Endodermal cell (in vitro differentiated cells): Measurements from ENCODE around the gene RASGRF2. TPM values are rescaled to one million over a fixed set of nuclear protein-coding genes. Genes with fewer than 3 reads are reported as not detected.

Source experiments
- DNase-seq: peaks from one replicate; pipeline ENCODE4 v3.0.0-alpha.2; 2017
- H3K27ac ChIP-seq: 2 replicates; pipeline ENCODE4 v1.5.1; 2013; ENCODE audit warnings: mild to moderate bottlenecking, low read depth, low read length, moderate library complexity
- H3K27me3 ChIP-seq: 2 replicates; pipeline ENCODE4 v1.6.1; 2013; ENCODE audit warnings: mild to moderate bottlenecking, low read length, moderate library complexity; ENCODE audit not compliant: insufficient read depth, control insufficient read depth, poor library complexity, severe bottlenecking
- H3K36me3 ChIP-seq: 2 replicates; pipeline ENCODE4 v1.7.0; 2013; ENCODE audit warnings: mild to moderate bottlenecking, low read length, moderate library complexity; ENCODE audit not compliant: control insufficient read depth, insufficient read depth
- H3K4me1 ChIP-seq: one replicate; pipeline ENCODE4 v1.7.0; 2013; ENCODE audit warnings: low read length; ENCODE audit not compliant: control insufficient read depth, insufficient read depth
- H3K4me3 ChIP-seq: 2 replicates; pipeline ENCODE4 v1.5.1; 2013; ENCODE audit warnings: mild to moderate bottlenecking, low read length, moderate library complexity
- H3K9ac ChIP-seq: 2 replicates; pipeline ENCODE4 v1.6.1; 2013; ENCODE audit warnings: mild to moderate bottlenecking, low read length, moderate library complexity; ENCODE audit not compliant: poor library complexity, severe bottlenecking; ENCODE audit errors: extremely low read depth
- H3K9me3 ChIP-seq: 2 replicates; pipeline ENCODE4 v1.6.1; 2013; ENCODE audit warnings: mild to moderate bottlenecking, low read length, moderate library complexity; ENCODE audit not compliant: control insufficient read depth
- H3K27ac Mint-ChIP-seq: 2 replicates; pipeline ENCODE4 v1.8.0; 2020; ENCODE audit warnings: mixed read lengths
- H3K27me3 Mint-ChIP-seq: 2 replicates; pipeline ENCODE4 v1.8.0; 2021; ENCODE audit warnings: mild to moderate bottlenecking, mixed read lengths; ENCODE audit not compliant: insufficient read depth
- H3K36me3 Mint-ChIP-seq: 2 replicates; pipeline ENCODE4 v1.8.0; 2020; ENCODE audit warnings: low read depth, mixed read lengths
- H3K4me1 Mint-ChIP-seq: 2 replicates; pipeline ENCODE4 v1.8.0; 2020; ENCODE audit warnings: mixed read lengths
- H3K4me3 Mint-ChIP-seq: 2 replicates; pipeline ENCODE4 v1.8.0; 2020; ENCODE audit warnings: mild to moderate bottlenecking, moderate library complexity, mixed read lengths
- H3K9me3 Mint-ChIP-seq: 2 replicates; pipeline ENCODE4 v1.8.0; 2020; ENCODE audit warnings: mild to moderate bottlenecking, mixed read lengths
- WGBS, 2 experiments: methylation state at CpG; one replicate each; pipeline versions ENCODE4 v1.1.5 to v1.1.7; 2013; ENCODE audit warnings: missing lambda C conversion rate in 2 of 2, mixed read lengths in 1 of 2; ENCODE audit not compliant: insufficient coverage in 1 of 2, insufficient read length in 1 of 2; 5-methylcytosine and 5-hydroxymethylcytosine counted together
- total RNA-seq, 2 donors: library from RNA; stranded (reverse); fragmentation: NEBNext Ultra II Directional in 1 of 2; extraction: Animal tissue kit (Norgen Biotek cat#: 25700) in 1 of 2; gene quantifications; 2 replicates in 1 of 2; 3 replicates in 1 of 2; pipeline ENCODE4 v1.2.1, GENCODE V29; 2021
- TF ChIP-seq, protein P1 (sequence below): fragments of 200-600 bp; sonication (generic); conservative IDR thresholded peaks from 2 replicates; pipeline ENCODE4 v1.5.0; 2021; ENCODE audit warnings: antibody characterized with exemption, mild to moderate bottlenecking

The RASGRF2 gene
- total RNA-seq, 2 donors from 2014 or later: 0.64 to 14.4 TPM

DNA sequence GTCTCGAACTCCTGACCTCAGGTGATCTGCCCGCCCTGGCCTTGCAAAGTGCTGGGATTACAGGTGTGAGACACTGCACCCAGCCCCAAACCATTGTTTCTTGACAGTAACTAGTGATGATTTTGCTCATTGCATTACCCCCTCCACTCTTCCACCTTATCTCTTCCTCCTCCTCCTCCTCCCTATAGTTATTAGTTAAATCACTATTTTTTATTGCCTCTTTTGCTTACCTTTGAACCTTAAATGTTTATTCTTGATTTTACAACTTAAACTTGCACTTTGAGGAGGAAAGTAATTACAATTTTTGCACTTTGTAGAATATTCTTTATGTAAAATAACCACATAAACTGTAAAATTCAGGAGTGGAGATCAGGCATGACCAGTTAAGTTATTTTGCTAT, 35.7 kb downstream of the RASGRF2 start:
- DNase-seq: no peak
- no peak overlapping the region for H3K9ac ChIP-seq
- H3K4me3 ChIP-seq: no peak overlapping the region
- H3K27me3 ChIP-seq: no peaks in the 10 kb centered on the region
- H3K27ac ChIP-seq: no peak overlapping the region
- TF ChIP-seq, protein P1, sequence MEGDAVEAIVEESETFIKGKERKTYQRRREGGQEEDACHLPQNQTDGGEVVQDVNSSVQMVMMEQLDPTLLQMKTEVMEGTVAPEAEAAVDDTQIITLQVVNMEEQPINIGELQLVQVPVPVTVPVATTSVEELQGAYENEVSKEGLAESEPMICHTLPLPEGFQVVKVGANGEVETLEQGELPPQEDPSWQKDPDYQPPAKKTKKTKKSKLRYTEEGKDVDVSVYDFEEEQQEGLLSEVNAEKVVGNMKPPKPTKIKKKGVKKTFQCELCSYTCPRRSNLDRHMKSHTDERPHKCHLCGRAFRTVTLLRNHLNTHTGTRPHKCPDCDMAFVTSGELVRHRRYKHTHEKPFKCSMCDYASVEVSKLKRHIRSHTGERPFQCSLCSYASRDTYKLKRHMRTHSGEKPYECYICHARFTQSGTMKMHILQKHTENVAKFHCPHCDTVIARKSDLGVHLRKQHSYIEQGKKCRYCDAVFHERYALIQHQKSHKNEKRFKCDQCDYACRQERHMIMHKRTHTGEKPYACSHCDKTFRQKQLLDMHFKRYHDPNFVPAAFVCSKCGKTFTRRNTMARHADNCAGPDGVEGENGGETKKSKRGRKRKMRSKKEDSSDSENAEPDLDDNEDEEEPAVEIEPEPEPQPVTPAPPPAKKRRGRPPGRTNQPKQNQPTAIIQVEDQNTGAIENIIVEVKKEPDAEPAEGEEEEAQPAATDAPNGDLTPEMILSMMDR: no peak
- H3K4me1 Mint-ChIP-seq: peaks cover 3% of the 10 kb centered on the region
- no peaks in the 10 kb centered on the region for H3K9me3 Mint-ChIP-seq
- H3K4me3 Mint-ChIP-seq: no peak overlapping the region
- H3K36me3 ChIP-seq: no peaks in the 10 kb centered on the region
- no peak overlapping the region for H3K27ac Mint-ChIP-seq
- no peaks in the 10 kb centered on the region for H3K36me3 Mint-ChIP-seq
- no peaks in the 10 kb centered on the region for H3K4me1 ChIP-seq
- 99 to 100% methylated on average over 2 of the region's 2 CpGs for WGBS, 2 experiments
- H3K27me3 Mint-ChIP-seq: no peaks in the 10 kb centered on the region
- H3K9me3 ChIP-seq: no peaks in the 10 kb centered on the region

DNA sequence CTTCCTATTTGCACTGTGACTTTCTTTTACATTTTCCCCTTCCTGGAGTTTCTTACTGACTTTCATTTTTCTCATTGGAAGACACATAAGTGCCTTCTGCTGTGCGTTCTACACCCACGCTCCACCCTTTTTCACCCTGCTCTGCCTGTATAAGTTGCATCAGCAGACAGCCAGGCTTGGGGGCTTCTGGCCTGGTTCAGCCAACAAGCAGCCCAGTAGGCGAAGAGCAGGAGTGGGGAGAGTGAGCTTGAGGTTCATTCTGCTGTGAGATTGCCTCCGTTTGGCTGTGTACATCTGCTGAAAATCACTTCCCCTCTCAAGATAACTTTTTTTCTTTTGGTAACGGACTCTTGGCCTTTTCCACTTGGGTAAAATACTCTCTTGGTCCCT, 38.4 kb downstream of the RASGRF2 start:
- no peaks in the 10 kb centered on the region for H3K36me3 ChIP-seq
- Mint-ChIP-seq H3K9me3 (no peaks in the 10 kb centered on the region), H3K36me3 (no peaks in the 10 kb centered on the region), H3K27ac (no peak overlapping the region), H3K4me3 (no peak overlapping the region), H3K27me3 (no peaks in the 10 kb centered on the region), H3K4me1 (no peaks in the 10 kb centered on the region)
- WGBS, 2 experiments: 92 to 93% methylated on average over 3 to 5 of the region's 5 CpGs
- no peak for DNase-seq
- no peak overlapping the region for H3K9ac ChIP-seq
- TF ChIP-seq, protein P1: no peak
- no peak overlapping the region for H3K27ac ChIP-seq
- H3K4me1 ChIP-seq: no peaks in the 10 kb centered on the region
- no peak overlapping the region for H3K4me3 ChIP-seq
- no peaks in the 10 kb centered on the region for H3K27me3 ChIP-seq
- no peaks in the 10 kb centered on the region for H3K9me3 ChIP-seq

DNA sequence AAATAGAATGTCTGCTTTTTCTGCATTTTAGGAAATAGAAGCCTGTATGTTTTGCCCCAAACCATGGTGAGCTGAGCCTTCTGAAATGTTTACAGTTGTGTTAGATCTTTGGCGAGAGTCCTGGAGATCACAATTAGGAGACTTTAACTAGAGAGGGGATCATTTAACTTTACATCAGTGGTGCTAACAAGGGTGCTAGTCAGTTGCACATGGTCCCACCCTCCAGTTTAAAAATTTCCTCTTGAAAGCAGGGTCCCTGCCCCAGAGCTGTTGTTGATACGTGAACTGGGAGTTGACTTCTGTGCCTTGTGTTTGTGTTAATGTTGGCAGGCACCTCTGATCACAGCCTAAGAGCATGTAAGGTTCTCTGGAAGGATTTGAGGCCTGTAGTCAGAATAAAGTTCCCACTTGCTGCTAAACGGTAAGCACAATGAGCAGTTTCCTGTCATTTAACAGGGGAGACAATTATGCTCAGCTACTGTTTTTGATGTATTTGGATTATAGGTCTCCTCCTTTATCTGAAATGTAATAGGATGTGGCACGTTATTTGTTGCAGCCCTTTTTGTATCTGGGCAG, 43.7 kb downstream of the RASGRF2 start:
- TF ChIP-seq, protein P1: no peak
- H3K4me3 ChIP-seq: no peak overlapping the region
- Mint-ChIP-seq H3K4me1 (no peaks in the 10 kb centered on the region), H3K36me3 (no peaks in the 10 kb centered on the region), H3K9me3 (no peaks in the 10 kb centered on the region), H3K4me3 (no peak overlapping the region), H3K27me3 (no peaks in the 10 kb centered on the region), H3K27ac (no peak overlapping the region)
- DNase-seq: no peak
- no peaks in the 10 kb centered on the region for H3K36me3 ChIP-seq
- no peaks in the 10 kb centered on the region for H3K9me3 ChIP-seq
- no peaks in the 10 kb centered on the region for H3K27me3 ChIP-seq
- H3K9ac ChIP-seq: no peak overlapping the region
- WGBS, 2 experiments: 94 to 96% methylated on average over 3 to 4 of the region's 4 CpGs
- no peak overlapping the region for H3K27ac ChIP-seq
- H3K4me1 ChIP-seq: no peaks in the 10 kb centered on the region
